ENCODE data around the gene IGF2BP3.
A peak's percentile ranks its signal among the peaks of the same experiment; 100 is the strongest.
"Not testable (repeated sequence)": the region's sequence is repeated elsewhere in the genome, so short reads cannot be mapped to it uniquely, and the experiment has no call there.

Gene IGF2BP3

GRCh38 chr7:23337374-23337773 is 132.9 kb downstream of the IGF2BP3 start:
- DNase-seq: no peak

GRCh38 chr7:23336799-23337283 is 133.4 kb downstream of the IGF2BP3 start:
- DNase-seq: no peak

GRCh38 chr7:23336086-23336485 is 134.2 kb downstream of the IGF2BP3 start:
- DNase-seq: no peak

GRCh38 chr7:23335621-23336020 is 134.7 kb downstream of the IGF2BP3 start:
- no peak for DNase-seq

- no peak for DNase-seq
These were observed 135.2 kb downstream of the IGF2BP3 start for GRCh38 chr7:23335136-23335535.

GRCh38 chr7:23334482-23335056 is 135.7 kb downstream of the IGF2BP3 start:
- no peak for DNase-seq

- no peak for DNase-seq
These were observed 136.5 kb downstream of the IGF2BP3 start for GRCh38 chr7:23333671-23334246.

GRCh38 chr7:23332910-23333612 is 137.2 kb downstream of the IGF2BP3 start:
- DNase-seq: no peak

GRCh38 chr7:23332193-23332592 is 138.1 kb downstream of the IGF2BP3 start:
- DNase-seq: no peak

GRCh38 chr7:23331132-23331531 is 139.2 kb downstream of the IGF2BP3 start:
- no peak for DNase-seq

GRCh38 chr7:23315366-23315765 is 154.9 kb downstream of the IGF2BP3 start:
- no peak for DNase-seq

GRCh38 chr7:23312141-23312540 is 158.2 kb downstream of the IGF2BP3 start:
- DNase-seq: not testable (repeated sequence)

GRCh38 chr7:23308754-23309153 is 161.5 kb downstream of the IGF2BP3 start:
- DNase-seq: no peak

GRCh38 chr7:23306936-23307521 is 163.3 kb downstream of the IGF2BP3 start:
- no peak for DNase-seq

GRCh38 chr7:23299770-23300300 is 170.5 kb downstream of the IGF2BP3 start:
- DNase-seq: no peak

- DNase-seq: peak; percentile 93
These were observed 171.2 kb downstream of the IGF2BP3 start, which contains the start of gene MALSU1 for GRCh38 chr7:23298885-23299769. TSS of gene MALSU1 (plus strand) at chr7:23299339. CDS start at chr7:23299353, 14 bp downstream.

- DNase-seq: no peak
These were observed 172.0 kb downstream of the IGF2BP3 start for GRCh38 chr7:23298141-23298881.

- DNase-seq: no peak
These were observed 174.9 kb downstream of the IGF2BP3 start for GRCh38 chr7:23295401-23295697.

GRCh38 chr7:23294549-23295400 is 175.5 kb downstream of the IGF2BP3 start:
- DNase-seq: no peak

- DNase-seq: no peak
These were observed 176.7 kb downstream of the IGF2BP3 start for GRCh38 chr7:23293500-23294073.

GRCh38 chr7:23292623-23293022 is 177.7 kb downstream of the IGF2BP3 start:
- DNase-seq: no peak

Data from SHP77 treated with DMSO at 0.1 percent for 48 hours (cell line).